CD4-positive, alpha-beta T cell treated with Interleukin-2 at 100 ng/mL for 4 hours (primary cell): Measurements from ENCODE around the gene LRRC4C.

Experiments
- DNase-seq: peaks from one replicate; pipeline ENCODE4 v3.0.0-alpha.2; 2020; ENCODE audit warnings: low spot score

LRRC4C gene

GRCh38 chr11:41323446-41323845 is 136.0 kb downstream of the LRRC4C start:
- DNase-seq = no peak

DNA sequence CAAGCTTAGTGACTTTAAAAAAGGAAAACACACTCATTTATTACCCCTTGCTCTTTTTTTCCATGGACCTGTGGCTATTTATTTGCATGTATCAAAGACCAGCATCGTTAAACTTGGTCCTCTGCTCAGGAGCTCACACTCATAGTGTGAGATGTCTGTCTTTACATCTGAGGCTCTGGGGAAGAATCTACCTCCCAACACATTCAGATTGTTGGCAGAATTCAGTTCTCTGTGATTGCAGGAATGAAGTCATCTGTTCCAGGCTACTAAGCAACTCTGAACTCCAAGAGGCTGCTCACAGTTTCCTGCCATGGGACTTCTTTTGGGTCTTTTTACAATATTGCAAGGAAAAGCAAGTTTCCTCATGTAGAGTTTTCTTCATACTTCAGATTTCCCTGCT is 138.8 kb downstream of the LRRC4C start:
- DNase-seq = no peak

GRCh38 chr11:41320238-41320637 is 139.2 kb downstream of the LRRC4C start:
- DNase-seq = no peak

- DNase-seq = no peak
These were observed 140.0 kb downstream of the LRRC4C start for GRCh38 chr11:41319434-41319833.

GRCh38 chr11:41316751-41317150 is 142.7 kb downstream of the LRRC4C start:
- DNase-seq = no peak

DNA sequence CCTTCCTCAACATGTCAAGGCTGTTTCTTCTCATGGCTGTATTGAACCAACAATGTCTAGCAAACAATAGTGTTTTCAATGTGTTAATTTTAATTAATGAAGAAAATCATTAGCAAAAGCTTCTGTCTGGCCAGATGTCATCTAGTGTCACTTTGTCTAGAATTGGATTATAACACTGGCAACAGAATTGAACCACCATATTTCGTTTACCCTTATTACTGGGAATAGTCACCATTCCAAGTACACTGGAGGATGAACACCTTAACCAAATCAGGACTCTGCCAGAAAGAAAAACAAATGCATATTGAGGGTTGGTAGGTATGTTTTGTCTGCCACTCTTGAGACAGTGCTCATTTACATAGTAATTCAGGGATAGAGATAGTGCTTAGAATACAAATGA is 146.2 kb downstream of the LRRC4C start:
- no peak for DNase-seq

DNA sequence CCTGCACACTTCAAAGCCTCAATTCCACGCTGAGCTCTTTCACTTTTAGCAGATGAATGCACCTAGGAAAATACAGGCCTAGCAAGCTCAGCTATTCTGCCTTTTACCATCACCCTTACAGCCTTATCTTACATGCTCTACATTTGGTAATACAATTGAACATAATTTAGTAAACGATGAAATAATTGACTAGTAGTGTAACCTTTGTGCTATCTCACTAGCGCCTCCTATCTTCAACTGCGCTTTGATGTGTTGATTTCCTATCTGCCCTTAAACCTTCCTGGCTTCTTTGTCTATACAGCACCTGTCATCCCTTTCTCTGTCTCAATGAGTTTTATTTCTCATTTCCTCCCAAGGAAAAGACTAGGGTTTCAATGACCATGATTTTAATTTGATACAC is 149.7 kb downstream of the LRRC4C start:
- no peak for DNase-seq

- no peak for DNase-seq
These were observed 150.3 kb downstream of the LRRC4C start for GRCh38 chr11:41309111-41309522.

- DNase-seq = no peak
These were observed 151.2 kb downstream of the LRRC4C start for GRCh38 chr11:41308286-41308685.

DNA sequence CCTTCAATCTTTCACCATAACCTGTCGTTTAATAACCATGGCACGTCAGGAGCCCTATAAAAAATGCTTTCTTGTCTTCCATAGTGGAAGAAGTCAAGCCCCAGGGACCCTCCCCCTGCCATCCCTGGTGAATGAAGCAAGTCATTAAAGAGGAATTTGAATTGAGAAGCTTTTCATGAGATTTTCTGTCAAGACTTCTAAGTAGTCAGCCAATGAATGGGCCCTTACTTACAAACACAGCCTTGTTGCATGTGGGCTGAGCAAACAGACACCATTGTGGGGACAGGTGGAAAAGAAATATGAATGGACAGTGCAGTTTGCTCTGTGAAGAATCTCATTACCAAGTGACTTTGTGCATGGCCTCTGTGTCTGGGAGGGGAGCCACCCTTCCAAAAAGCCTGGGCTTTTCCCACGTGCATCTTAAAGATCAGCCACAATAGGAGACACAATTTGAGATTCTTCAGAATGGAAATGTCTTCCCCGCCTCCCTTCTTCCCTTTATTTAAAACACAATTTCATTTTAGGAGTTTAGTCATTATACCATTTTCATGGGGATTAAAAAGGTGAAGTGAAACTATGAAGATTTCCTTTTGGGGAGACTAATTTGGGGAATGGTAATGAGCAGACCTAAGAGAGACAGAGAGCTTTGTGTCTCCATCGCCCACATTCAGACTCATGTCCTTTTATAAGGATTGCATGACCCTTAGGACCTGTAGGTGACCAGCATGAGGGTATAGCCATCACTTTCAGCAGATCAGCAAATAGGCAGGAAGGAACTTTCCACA is 152.0 kb downstream of the LRRC4C start:
- DNase-seq = no peak

DNA sequence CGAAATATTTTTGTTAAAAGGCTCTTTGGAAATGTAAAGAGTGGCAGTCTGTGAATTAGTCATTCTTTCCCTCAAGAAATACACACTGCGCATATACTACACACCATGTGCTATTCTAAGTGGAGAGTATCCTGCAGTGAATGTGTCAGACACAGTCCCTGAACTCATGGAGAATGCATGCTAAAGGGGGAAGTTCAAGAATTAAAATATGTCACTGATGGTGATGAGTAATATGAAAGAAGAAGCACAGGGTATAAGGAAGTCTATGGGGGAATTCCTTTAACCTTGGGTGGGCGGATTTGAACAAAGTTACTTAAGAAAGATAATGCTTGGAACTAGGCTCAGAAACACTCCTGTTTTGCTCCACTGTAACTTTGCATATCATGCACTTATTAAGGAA is 153.0 kb downstream of the LRRC4C start:
- no peak for DNase-seq

GRCh38 chr11:41301023-41301422 is 158.4 kb downstream of the LRRC4C start:
- DNase-seq = no peak

DNA sequence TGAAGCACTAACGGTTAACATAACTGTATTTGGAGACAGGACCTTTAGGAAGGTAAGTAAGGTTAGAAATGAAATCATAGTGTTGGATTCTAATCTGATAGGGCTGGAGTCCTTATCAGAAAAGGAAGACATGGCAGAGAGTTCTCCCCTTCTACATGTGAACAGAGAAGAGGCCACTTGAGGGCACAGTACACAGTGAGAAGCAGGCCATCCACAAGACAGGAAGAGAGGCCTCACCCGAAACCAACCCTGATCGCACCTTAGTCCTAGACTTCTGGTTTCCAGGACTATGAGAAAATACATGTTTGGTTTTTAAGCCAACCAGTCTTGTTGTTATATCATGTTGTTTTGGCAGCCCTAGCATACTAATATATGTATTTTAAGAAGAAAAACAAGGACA is 170.0 kb downstream of the LRRC4C start:
- DNase-seq = no peak

GRCh38 chr11:41286751-41287150 is 172.7 kb downstream of the LRRC4C start:
- DNase-seq = no peak

- DNase-seq = no peak
These were observed 175.1 kb downstream of the LRRC4C start for GRCh38 chr11:41284354-41284753.

DNA sequence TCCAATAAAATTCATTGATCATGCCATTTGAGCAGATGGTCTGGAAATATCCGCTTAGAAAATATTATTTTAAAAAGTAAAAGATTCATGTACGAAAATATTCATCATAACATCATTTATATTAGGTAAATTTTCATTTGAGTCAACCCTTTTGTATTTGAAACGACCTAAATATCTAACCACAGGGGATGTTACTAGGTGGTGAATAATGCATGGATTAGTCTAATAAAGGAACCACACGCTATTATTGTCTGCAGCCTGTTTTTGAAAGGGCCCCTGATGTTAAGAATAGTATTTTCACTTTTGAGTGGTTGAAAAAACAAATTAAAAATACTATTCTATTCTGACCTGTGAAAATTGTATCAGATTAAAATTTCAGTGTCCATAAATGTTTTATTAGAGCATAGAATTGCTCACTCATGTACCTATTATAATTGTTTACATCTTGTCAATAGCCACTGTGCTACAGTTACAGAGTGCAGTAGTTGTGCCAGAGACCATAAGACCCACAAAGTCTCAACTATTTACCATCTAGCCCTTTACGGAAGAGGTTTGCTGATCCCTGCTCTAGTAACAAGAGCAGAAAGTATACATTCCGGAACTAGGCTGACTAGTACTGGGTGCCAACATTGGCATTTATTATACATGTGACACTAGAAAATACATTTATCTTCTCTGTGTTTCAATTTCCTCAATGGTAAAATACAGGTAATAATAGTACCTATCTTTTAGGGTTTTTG is 176.1 kb downstream of the LRRC4C start:
- DNase-seq = no peak

GRCh38 chr11:41282395-41282794 is 177.1 kb downstream of the LRRC4C start:
- no peak for DNase-seq

DNA sequence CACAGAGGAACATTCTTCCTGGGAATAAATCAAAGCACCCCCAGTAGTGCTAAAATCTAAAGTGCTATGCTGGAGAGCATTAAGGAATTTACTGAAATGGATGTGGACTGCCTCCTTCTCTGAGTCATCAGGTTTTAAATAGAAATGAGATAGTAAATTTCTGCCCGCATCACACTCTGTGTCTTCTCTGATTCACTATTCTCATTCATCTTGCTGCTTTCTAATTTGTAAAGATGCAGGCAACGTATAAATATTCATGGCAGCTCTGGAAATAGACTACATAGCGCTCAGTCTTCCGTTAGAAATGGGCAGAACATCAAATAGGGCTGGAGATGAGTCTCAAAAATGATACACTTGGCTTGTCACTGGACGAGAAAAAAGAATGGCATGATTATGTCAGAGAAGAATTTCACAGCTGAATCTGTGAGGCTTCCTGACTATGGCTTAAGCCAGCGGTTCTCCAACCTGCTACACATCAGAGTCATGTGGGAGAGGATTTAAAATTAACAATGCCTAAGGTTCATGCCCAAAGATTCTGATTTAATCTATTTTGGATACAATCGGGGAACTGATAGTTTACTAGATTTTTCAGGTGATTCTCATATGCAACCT is 178.2 kb downstream of the LRRC4C start:
- no peak for DNase-seq

DNA sequence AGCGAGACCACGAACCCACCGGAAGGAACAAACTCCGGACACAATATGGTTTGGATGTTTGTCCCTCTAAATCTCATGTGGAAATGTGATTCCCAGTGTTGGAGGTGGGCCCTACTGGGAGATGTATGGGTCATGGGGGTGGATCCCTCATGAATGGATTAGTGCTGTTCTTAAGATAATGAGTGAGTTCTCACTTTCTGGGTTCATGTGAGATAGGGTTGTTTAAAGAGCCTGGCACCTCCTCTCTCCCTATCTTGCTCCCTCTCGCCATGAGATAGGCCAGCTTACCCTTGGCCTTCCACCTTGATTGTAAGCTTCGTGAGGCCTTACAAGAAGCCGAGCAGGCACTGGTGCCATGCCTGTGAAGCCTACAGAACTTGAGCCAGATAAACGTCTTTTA is 184.6 kb downstream of the LRRC4C start:
- no peak for DNase-seq

GRCh38 chr11:41273908-41274307 is 185.5 kb downstream of the LRRC4C start:
- no peak for DNase-seq

GRCh38 chr11:41267451-41267850 is 192.0 kb downstream of the LRRC4C start:
- no peak for DNase-seq

DNA sequence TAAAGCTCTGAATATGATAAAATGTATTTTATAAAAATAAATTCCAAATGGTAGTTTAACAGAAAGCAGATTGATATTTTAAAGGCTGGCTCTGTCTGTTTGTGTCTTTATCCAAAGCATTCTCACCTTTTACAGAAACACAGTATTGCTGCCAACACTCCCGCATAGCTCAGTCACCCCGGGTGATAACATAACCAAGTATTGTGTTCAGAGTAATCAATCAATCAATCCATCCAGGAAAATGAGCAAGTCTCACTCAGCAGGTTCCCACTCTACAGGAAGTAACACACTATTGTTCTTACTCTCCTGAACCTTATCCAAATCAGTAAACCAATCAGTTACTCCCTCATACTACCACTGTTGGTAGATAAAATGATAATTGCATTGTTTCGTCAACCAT is 203.4 kb downstream of the LRRC4C start:
- DNase-seq = no peak

DNA sequence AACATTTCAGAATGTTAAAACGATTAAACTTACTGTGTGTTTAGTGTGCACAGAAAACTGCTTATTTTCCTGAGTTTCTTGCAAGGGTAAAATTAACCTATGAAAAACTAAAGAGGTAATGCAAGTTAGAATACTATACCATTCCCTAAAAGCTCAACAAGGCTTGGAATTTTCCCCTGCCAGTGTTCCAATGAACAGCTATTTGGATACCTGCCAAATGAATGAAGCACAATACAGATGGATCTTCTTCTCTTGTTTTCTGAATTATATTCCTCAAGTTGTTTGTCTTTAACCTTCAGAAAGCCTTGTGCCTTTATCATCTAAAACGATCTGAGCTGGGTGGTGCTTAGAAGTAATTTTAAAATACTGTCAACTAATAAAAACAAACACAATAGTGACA is 204.5 kb downstream of the LRRC4C start:
- no peak for DNase-seq
